GM15510 (cell line): ENCODE measurements around the gene METTL25.

Source experiments
- POLR2A ChIP-seq: IDR thresholded peaks from 3 replicates; pipeline ENCODE4 v1.6.1; 2011; ENCODE audit warnings: borderline replicate concordance; ENCODE audit not compliant: insufficient read length; ENCODE audit errors: extremely low read depth

METTL25 gene

GRCh38 chr12:82430541-82431145 is 72.3 kb downstream of the METTL25 start:
- TF ChIP-seq POLR2A = no peak

GRCh38 chr12:82434392-82434911 is 76.1 kb downstream of the METTL25 start:
- no peak for TF ChIP-seq POLR2A

- TF ChIP-seq POLR2A = no peak
These were observed 78.0 kb downstream of the METTL25 start for GRCh38 chr12:82436354-82436753.

- TF ChIP-seq POLR2A = no peak
These were observed 79.4 kb downstream of the METTL25 start for GRCh38 chr12:82437744-82438143.

- TF ChIP-seq POLR2A = no peak
These were observed 80.0 kb downstream of the METTL25 start for GRCh38 chr12:82438356-82438755.

GRCh38 chr12:82440885-82441284 is 82.6 kb downstream of the METTL25 start:
- no peak for TF ChIP-seq POLR2A

GRCh38 chr12:82448911-82449578 is 90.7 kb downstream of the METTL25 start:
- TF ChIP-seq POLR2A = no peak

- TF ChIP-seq POLR2A = no peak
These were observed 98.3 kb downstream of the METTL25 start for GRCh38 chr12:82456633-82457032.

- no peak for TF ChIP-seq POLR2A
These were observed 99.8 kb downstream of the METTL25 start for GRCh38 chr12:82458101-82458500.

GRCh38 chr12:82461393-82461792 is 103.1 kb downstream of the METTL25 start:
- no peak for TF ChIP-seq POLR2A

- TF ChIP-seq POLR2A = no peak
These were observed 103.5 kb downstream of the METTL25 start for GRCh38 chr12:82461836-82462235.

GRCh38 chr12:82468563-82468962 is 110.2 kb downstream of the METTL25 start:
- TF ChIP-seq POLR2A = no peak

GRCh38 chr12:82470906-82471512 is 112.7 kb downstream of the METTL25 start:
- TF ChIP-seq POLR2A = no peak

GRCh38 chr12:82473111-82473754 is 114.9 kb downstream of the METTL25 start:
- TF ChIP-seq POLR2A = no peak

- no peak for TF ChIP-seq POLR2A
These were observed 116.0 kb downstream of the METTL25 start for GRCh38 chr12:82474181-82474797.
